ENCODE results near the gene NTRK1. TPM values are rescaled to one million over a fixed set of nuclear protein-coding genes. Genes with fewer than 3 reads are reported as not detected.

Gene NTRK1
- total and polyA plus RNA-seq, 2 of the 13 experiments (the other 11 are each of a cell fraction or from before 2014, with no cell fraction given), result not detected

GRCh38 chr1:156910309-156910782 lies 49.7 kb downstream of the NTRK1 start (continued):
- TF ChIP-seq ZNF407 (CRISPR knock-in tag; IDR thresholded peaks at IDR 0.05; ENCODE audit: not compliant biosample characterization) (no peak), ZSCAN29 (CRISPR knock-in tag; conservative IDR thresholded peaks at IDR 0.05) (no peak), ZNF687 (CRISPR knock-in tag; IDR thresholded peaks at IDR 0.05) (peak; percentile 24; the same call in 1 of the 2 replicates), BCL3 (CRISPR knock-in tag; IDR thresholded peaks at IDR 0.05) (no peak), ZBTB44 (CRISPR knock-in tag; IDR thresholded peaks at IDR 0.05) (no peak), ZNF124 (CRISPR knock-in tag; IDR thresholded peaks at IDR 0.05) (no peak), SP2 (CRISPR knock-in tag; IDR thresholded peaks at IDR 0.05) (no peak), ZKSCAN8 (CRISPR knock-in tag; IDR thresholded peaks at IDR 0.05; ENCODE audit: borderline replicate concordance) (no peak), ZNF543 (CRISPR knock-in tag; IDR thresholded peaks at IDR 0.05) (no peak), ZNF569 (CRISPR knock-in tag; IDR thresholded peaks at IDR 0.05; ENCODE audit: borderline replicate concordance) (no peak), ARNTL (CRISPR knock-in tag; IDR thresholded peaks at IDR 0.05) (no peak), RFX3 (CRISPR knock-in tag; IDR thresholded peaks at IDR 0.05) (no peak)

Measured in HepG2 (cell line).